ENCODE results near the gene PRICKLE4. TPM values are rescaled to one million over a fixed set of nuclear protein-coding genes. Genes with fewer than 3 reads are reported as not detected.
"Not testable (repeated sequence)": the region's sequence is repeated elsewhere in the genome, so short reads cannot be mapped to it uniquely, and the experiment has no call there.

The PRICKLE4 gene
- total RNA-seq, 1 donor from 2014 or later = 2.3 TPM

DNA sequence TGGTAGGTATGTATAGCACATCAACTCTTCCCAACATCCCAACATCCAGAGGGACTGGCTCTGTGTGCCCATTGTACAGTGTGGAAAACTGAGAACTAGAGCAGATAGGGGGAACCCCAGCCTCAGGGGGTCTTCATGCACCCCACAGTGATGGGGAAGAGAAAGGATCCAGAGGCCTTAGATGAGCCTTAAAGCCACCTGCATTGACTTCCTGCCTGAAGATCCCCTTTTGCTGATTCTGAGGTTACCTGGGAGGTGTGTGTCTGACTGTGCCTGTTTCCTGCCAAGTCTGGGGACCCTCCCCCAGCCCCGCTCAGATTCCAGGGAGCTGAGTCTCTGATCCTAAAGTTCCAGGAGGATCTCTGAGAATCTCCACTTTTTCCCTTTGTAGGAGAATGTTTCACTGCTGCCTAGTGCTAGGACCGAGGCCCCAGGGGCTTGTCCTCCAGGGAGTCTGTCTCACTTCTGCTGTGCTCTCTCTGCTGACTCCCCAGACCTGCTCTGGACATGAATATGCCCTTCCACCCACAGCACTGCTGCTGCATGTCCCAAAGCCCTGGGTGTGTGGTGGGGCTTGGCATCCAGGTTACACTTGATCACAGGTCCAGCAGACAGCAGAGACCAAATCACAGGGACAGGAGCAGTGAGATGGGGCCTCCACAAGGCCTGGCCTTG is 20.5 kb upstream of the PRICKLE4 start:
- Mint-ChIP-seq H3K4me1 (ENCODE audit: unreplicated experiment) (no peaks in the 10 kb centered on the region), H3K27ac (ENCODE audit: unreplicated experiment) (no peak overlapping the region), H3K9me3 (ENCODE audit: unreplicated experiment) (no peaks in the 10 kb centered on the region), H3K36me3 (ENCODE audit: unreplicated experiment) (no peaks in the 10 kb centered on the region), H3K4me3 (ENCODE audit: unreplicated experiment) (no peak overlapping the region), H3K27me3 (ENCODE audit: unreplicated experiment) (peaks cover 8% of the 10 kb centered on the region)
- TF ChIP-seq, protein P1, sequence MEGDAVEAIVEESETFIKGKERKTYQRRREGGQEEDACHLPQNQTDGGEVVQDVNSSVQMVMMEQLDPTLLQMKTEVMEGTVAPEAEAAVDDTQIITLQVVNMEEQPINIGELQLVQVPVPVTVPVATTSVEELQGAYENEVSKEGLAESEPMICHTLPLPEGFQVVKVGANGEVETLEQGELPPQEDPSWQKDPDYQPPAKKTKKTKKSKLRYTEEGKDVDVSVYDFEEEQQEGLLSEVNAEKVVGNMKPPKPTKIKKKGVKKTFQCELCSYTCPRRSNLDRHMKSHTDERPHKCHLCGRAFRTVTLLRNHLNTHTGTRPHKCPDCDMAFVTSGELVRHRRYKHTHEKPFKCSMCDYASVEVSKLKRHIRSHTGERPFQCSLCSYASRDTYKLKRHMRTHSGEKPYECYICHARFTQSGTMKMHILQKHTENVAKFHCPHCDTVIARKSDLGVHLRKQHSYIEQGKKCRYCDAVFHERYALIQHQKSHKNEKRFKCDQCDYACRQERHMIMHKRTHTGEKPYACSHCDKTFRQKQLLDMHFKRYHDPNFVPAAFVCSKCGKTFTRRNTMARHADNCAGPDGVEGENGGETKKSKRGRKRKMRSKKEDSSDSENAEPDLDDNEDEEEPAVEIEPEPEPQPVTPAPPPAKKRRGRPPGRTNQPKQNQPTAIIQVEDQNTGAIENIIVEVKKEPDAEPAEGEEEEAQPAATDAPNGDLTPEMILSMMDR (IDR thresholded peaks at IDR 0.05) = no peak
- no peak for DNase-seq (ENCODE audit: extremely low spot score, unreplicated experiment)

- no peaks in the 10 kb centered on the region for H3K36me3 Mint-ChIP-seq (ENCODE audit: unreplicated experiment)
- H3K4me1 Mint-ChIP-seq (ENCODE audit: unreplicated experiment) = peaks cover 10% of the 10 kb centered on the region
- H3K9me3 Mint-ChIP-seq (ENCODE audit: unreplicated experiment) = no peaks in the 10 kb centered on the region
- no peak overlapping the region for H3K27ac Mint-ChIP-seq (ENCODE audit: unreplicated experiment)
- no peak for DNase-seq (ENCODE audit: extremely low spot score, unreplicated experiment)
- TF ChIP-seq, protein P1 (IDR thresholded peaks at IDR 0.05) = no peak
- peaks cover 4% of the 10 kb centered on the region for H3K27me3 Mint-ChIP-seq (ENCODE audit: unreplicated experiment)
- H3K4me3 Mint-ChIP-seq (ENCODE audit: unreplicated experiment) = no peak overlapping the region
These were observed 17.1 kb upstream of the PRICKLE4 start for GRCh38 chr6:41763470-41763869.

DNA sequence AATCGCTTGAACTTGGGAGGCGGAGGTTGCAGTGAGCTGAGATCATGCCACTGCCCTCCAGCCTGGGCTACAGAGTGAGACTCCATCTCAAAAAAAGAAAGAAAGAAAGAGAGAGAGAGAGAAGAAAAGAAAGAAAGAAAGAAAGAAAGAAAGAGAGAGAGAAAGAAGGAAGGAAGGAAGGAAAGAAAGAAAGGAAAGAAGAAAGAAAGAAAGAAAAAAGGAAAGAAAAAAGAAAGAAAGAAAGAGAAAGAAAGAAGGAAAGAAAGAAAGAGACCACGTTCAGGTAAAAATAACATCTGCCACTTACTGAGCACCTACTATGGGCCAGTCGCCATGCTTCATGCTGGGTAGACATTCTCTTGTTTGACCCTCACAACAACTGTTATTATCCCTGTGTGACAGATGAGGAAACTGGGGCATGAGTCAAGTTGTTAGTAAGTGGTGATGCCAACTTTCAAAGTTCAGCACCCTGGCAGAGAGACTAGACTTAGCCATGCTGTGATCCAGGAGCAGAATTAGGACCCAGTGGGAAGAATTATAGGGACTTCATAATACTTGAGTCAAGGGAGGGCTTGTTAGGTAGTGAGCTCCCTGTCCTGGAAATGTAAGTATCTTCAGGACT is 14.4 kb upstream of the PRICKLE4 start:
- H3K4me1 Mint-ChIP-seq (ENCODE audit: unreplicated experiment); DNase-seq (ENCODE audit: extremely low spot score, unreplicated experiment); H3K27me3 Mint-ChIP-seq (ENCODE audit: unreplicated experiment); H3K4me3 Mint-ChIP-seq (ENCODE audit: unreplicated experiment); H3K36me3 Mint-ChIP-seq (ENCODE audit: unreplicated experiment); H3K9me3 Mint-ChIP-seq (ENCODE audit: unreplicated experiment); H3K27ac Mint-ChIP-seq (ENCODE audit: unreplicated experiment): not testable (repeated sequence)

DNA sequence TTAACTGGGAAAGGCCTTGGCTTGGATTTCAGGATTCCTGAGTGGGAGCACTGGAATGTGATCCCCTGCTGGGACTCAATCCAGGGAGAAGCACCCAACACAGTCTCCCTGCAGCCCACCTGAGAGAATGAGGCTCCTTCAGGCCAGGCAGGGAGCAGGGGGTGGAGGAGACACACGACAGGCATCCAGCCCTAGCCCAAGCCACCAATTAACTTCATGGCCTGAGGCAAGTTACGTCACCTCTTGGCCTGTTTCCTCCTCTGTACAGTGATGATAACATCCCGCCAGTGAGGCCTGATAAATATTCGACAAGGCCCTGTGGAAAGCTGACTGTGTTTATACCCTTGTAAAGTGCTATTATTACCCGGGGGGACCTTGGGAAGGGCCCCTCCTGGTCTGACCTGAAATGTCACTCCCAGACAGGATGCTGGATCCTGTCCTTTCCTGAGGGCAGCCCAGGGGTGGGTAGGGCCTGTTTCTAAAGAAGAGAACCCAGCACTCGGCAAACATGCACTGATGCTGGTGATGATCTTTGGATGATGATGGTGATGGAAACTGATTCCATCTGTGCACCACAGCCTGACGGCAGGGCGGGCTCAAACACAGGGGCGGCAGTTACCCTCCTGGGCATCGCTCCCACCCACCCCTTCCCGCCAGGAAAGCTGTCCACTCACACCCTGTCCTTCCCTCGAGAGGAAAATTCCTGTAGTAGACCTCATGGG is 13.3 kb upstream of the PRICKLE4 start:
- Mint-ChIP-seq H3K27me3 (ENCODE audit: unreplicated experiment) (no peaks in the 10 kb centered on the region), H3K9me3 (ENCODE audit: unreplicated experiment) (no peaks in the 10 kb centered on the region), H3K27ac (ENCODE audit: unreplicated experiment) (no peak overlapping the region), H3K4me3 (ENCODE audit: unreplicated experiment) (no peak overlapping the region), H3K4me1 (ENCODE audit: unreplicated experiment) (peaks cover 10% of the 10 kb centered on the region), H3K36me3 (ENCODE audit: unreplicated experiment) (peaks cover 6% of the 10 kb centered on the region)
- DNase-seq (ENCODE audit: extremely low spot score, unreplicated experiment) = no peak
- TF ChIP-seq, protein P1 (IDR thresholded peaks at IDR 0.05) = no peak

- Mint-ChIP-seq H3K9me3 (ENCODE audit: unreplicated experiment) (no peaks in the 10 kb centered on the region), H3K27me3 (ENCODE audit: unreplicated experiment) (no peaks in the 10 kb centered on the region), H3K36me3 (ENCODE audit: unreplicated experiment) (peaks cover 9% of the 10 kb centered on the region), H3K4me1 (ENCODE audit: unreplicated experiment) (peaks cover 10% of the 10 kb centered on the region), H3K4me3 (ENCODE audit: unreplicated experiment) (no peak overlapping the region), H3K27ac (ENCODE audit: unreplicated experiment) (no peak overlapping the region)
- no peak for DNase-seq (ENCODE audit: extremely low spot score, unreplicated experiment)
- TF ChIP-seq, protein P1 (IDR thresholded peaks at IDR 0.05) = no peak
These were observed 11.9 kb upstream of the PRICKLE4 start for GRCh38 chr6:41768545-41769308.

Measured in osteocyte (in vitro differentiated cells).